ENCODE data around the gene THEM5.

Gene THEM5

DNA sequence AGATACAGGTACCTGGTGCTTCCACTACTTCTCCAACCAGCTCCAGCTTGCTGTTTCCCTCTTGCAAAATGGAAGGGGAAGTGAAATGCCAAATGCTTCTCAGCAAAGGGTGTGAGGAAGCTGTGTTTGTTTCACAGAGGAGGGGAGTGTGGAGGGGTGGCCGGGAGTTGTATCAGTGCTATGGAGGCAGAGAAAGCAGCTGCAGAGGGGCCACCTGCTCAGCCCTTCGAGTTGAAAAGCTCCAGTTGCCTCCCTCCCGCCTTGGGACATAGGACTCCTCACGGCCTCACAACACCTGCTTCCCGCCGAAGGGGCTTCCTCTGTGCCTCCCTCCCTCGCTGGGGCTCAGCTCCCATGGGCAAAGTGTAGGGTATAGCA is 36.2 kb downstream of the THEM5 start:
- no peak for DNase-seq

DNA sequence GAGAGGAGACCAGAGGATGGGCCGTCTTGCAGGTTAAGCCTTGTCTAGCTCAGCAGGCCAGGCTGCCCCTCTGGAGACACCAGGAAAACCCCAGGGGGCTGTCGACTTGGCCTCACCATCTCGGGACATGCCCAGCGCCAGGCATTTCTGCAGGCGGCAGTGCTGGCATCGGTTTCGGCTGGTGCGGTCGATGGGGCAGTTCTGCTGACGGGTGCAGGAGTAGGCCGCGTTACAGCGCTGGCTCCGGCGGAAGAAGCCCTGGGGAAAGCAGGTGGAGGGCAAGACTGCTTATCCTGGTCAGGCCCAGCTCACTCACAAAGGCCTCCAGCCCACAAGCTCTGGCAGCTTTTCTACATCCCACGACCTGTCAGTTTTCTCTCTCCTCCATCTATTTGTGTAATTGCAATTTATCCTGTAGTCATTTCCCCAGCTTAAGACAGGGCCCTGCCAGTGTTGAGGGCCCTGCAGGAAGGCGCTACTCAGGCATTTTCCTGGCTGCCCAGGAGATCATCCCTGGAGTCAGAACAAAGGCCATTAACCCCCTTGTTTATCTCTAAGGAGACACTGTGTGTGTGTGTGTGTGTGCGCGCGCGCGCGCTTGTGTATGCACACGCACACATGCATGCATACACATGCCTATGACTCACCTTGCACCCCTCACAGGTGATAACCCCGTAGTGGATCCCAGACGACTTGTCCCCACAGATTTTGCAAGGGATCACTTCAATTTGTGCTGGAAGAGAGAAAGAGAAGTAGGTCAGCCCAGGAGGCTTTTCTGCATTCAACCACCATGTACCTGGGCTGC is 36.8 kb downstream of the THEM5 start:
- no peak for DNase-seq

DNA sequence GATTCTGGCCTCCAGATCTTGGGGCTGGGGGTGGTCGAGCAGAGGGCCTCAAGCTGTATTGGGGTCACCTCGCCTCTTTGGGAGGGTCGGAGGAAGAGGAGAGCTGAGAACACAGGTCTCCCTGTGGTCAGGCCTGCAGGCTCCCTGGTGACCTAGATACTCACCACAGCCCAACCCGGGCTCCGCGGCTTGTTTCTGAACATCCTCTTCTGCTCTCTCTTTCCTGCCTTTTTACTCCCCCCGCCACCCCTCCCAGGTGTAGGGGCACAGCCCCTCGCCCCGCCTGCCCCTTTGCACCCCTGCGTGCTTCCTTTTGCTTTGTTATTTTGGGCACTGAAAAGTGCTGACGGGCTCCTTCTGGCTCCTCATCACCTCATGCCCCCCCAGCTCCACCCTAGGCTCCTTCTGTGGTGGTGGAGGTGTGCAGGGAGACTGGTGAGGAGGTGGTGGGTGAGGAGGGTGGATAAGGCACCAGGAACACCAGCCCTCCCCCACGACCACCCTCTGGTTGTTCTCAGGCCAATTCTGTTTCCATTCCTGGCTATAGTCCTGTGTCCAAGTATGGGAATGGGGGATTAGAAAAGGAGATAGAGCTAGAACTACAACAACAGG is 37.7 kb downstream of the THEM5 start:
- DNase-seq = no peak

DNA sequence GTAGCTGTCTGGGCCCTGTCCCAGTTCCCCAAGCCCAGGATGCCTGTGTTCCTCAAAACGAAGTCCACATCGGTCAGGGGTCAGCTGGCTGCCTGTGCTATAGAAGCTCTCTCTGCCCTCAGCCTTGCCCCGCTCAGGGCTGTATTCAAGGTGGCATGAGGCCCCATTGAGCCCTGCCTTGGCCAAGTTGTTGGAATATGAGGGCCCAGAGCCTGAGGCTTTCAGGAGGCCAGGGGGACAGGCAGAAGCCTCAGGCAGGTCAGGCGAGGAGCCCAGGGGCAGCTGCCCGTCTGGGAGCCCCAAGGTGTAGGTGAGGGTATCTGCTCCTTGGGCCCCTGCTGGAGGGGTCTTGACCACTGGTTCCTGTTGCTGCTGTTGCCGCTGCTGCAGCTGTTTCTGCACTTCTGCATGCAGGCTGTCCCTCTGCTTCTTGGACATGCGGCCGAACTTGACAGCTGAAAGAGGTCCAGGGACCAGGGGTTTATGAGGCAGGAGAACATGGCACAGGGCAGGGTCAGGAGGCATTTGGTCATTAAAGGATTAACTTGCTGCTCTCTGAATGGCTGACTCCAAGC is 38.5 kb downstream of the THEM5 start:
- no peak for DNase-seq

DNA sequence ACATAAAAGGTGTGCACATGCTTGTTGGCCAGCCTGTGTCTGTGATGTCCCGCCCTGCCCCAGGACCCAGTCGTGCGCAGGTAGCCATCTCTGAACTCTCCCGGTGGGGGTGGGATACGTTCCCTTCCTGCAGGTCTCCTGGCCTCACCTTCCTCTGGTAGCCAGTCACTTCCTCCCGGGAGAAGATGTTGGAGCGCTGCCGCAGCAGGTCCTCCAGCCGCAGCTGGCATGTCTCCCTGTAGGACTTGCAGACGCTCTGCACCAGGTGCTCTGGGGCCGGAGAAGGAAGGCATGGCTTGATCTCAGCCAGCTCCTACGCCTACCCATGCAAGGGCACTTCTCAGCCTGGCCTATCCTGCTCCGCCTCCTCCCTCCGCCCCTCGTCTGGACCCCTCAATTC is 39.1 kb downstream of the THEM5 start:
- DNase-seq = no peak

DNA sequence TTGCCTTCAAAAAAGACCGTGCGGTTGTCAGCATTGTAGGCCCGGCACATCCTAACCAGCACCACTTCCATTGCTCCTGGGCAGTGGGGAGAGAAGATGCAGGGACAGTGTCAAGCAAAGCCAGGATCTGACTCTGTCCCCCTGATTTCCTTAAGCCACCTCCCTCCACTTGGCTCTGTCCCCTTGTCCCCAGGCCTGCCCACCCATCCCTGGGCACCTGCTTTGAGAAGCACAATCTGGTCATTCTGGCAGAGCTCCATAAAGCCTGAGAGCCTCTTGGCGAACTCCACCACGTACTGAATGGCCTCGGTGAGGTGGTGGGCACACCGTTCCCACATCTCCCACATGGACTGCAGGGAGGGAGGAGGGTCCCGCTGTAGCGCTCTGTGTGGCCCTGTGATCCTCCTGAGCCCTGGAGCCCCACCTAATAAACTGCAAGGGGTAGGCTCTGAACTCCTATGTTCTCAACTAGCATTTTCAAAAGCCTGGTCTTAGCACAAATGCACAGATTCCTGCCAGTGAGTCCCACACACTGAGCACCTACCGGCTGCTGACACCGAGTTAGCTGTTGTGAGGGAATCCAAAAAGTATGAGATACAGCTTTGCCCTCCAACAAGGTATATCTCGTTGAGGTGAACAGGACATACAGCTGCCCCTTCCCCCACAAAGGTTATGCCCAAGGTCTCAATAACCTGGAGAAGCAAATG is 40.1 kb downstream of the THEM5 start:
- no peak for DNase-seq

DNA sequence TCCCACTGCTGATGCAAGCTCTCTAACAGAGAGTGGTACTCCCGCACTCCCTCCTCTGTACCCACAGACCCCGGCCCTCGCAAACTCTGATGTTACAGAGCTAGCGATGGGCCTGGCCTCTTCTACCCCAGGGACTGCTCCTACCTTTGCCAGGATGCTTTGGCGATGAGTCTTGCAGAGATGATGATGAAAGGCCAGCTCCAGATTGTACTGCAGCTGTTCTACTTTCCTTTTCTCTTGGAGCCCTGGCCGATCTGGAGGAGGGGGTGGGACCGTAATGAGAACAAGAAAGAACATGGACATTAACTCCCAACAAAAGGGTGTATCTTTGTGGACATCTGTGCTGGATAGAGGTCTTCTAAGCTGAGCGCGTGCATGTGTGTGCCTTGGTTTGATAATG is 42.3 kb downstream of the THEM5 start:
- DNase-seq = no peak

DNA sequence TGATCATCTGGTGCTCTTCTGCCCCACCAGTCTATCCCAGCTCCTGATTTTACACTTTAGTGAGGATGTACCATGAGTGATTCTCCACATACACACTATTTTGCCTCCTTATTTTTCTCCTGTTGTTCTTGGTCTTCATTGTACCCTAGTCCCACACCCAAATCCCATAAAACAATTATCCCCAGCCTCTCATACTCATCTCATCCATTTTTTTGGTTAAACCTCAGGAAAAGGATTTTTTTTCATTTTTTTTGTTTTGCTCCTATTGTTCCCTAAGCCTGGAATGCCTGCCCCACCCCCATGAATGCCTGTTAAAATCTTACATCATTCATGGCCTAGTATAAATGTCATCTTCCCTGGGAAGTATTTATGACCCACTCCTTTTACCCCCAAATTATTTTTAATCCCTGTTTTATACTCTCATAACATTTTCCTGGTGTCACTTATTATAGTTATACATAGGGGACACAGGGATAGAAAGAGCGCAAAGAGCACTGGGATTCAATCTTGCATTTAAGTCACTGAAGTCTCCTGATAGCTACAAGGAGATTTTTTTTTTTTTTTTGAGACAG is 43.4 kb downstream of the THEM5 start:
- DNase-seq = no peak

DNA sequence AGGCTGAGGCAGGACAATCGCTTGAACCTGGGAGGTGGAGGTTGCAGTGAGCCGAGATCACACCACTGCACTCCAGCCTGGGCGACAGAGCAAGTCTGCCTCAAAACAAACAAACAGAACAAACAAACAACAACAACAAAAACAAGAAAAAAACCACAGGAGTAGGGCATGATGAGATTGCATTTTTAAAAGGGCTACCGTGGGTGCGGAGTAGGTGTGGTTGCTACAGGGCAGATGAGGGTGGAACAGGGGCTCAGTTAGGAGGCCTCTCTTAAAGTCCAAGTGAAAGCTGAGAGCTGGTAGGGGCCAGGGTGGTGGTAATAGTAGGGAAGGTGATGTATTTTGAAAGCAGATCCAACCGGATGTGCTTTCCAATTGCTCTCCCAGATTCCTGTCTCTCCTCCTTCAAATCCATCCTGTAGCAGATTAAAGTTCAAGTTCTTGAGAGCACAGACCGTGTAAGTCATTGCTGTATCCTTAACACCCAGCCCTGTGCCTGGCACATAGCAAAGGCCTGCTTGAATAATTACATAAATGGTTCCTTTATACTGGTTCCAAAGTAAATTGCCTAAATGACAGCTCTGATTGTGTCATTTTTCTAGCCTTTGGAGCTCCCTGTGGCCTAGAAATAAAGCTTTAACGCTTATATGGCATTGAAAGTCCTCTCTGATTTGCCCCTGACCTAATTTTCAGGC is 44.1 kb downstream of the THEM5 start:
- no peak for DNase-seq

DNA sequence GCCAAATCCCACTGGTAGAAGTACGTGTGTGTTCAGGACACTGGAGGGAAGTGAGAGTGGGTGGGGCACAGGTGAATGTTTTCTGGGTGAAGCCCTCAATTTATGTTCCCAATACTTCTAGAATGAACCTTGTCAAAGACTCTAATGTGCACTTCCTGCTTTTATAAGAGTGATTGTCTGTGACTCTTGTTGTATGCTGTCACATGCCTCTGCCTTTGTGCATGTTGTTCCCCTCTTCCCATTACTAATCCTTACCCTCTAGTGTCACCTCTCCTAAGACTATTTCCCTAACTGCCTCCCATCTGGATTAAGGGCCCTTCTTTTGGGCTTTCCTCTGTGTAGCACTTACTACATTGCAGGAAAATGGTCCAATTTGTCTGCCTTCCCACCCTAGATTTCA is 45.7 kb downstream of the THEM5 start:
- no peak for DNase-seq

DNA sequence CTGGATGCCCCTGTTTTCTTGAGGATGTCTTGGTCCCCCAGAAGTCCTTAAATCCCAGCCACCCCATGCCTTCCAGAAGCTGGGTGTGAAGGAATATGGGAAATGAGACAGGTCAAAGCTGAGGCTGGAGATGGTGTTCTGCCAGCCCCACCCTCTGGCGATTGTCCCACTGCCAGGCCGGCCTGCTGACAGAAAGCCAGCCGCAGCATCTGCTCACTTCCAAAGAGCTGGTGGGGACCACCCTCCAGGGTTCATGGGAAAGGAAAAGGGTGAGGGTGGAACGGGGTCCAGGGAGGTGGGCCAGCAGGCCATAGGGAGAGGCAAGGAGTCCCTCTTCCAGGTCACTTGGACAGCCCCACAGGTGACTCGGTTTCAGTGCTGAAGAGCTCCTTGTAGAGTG is 46.4 kb downstream of the THEM5 start:
- no peak for DNase-seq

DNA sequence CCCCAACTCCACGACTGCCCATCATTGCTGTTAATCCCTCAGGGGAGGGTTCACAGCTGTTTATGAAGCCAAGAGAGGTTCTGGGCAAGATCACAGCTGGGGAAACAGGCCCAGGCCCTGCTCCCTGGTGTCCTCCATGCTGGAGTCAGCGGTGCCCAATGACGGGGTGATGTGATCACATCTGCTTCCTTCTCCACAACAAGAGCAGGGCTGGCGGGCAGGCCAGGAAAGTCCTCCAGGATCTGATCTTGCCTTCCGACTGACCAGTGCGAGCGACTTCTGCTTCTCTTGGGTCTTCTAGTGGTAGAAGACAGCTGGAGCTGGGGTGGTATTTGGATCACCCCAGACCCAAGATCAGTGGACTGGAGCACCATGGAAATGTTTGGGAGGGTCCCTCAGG is 47.3 kb downstream of the THEM5 start:
- no peak for DNase-seq

DNA sequence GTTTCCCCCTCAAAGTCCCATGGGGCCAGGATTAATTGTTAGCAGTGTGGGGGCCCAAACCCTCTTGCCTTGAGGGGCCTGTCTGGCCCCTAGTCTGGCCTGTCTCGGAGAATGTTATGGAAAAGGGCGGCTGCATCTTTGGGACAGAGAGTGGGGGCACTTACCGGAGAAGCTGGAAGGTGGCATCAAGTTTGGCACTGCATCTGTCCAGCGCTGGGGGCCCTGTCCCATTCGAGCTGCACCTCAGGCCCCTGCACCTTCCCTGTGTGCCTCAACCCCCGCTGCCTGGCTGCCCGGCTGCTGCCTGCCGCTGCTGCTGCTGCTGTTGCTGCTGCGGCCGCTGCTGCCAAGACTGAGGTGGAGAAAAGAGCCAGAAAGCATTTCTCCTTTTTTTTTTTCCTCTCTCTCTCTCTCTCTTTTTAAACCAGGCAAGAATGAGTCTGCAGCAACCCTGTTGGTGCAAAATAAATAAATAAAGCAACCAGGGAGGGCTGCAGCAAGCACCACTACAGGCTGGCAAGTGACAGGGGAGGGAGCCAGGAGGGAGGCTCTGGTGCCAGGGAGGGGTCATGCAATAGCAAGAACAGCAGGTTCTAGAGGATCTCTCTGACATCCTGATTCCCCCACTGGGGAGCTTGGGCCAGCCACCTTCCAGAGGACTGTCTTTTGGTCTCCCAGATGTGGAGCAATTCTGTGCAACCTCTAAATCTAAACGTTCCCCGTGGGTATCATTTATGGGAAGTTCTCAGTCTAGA is 48.3 kb downstream of the THEM5 start, which contains the start of gene LINGO4:
Gene LINGO4 (minus strand): TSS at position 354 of the 755 bp plus-strand sequence. CDS start 2,715 bp downstream, outside the sequence.
- DNase-seq = no peak

DNA sequence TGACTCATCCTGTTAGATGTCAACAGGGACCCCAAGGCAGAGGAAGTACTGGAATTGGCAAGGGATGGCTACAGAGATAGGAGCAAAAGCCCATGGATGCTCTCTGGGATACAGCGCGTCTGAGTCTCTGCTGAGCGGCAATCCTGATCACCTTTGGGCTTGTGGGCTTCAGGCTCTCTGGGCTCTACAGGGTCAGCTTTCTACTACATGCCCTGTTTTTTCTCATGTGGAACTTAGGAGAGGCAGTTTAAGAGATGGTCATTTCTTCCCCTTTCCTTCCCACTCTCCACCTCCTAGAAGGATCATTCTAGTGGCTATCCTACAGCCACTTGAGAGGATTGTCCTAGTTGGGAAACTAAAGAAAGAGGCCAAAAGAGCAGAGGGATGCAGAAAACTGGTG is 49.6 kb downstream of the THEM5 start:
- DNase-seq = no peak

DNA sequence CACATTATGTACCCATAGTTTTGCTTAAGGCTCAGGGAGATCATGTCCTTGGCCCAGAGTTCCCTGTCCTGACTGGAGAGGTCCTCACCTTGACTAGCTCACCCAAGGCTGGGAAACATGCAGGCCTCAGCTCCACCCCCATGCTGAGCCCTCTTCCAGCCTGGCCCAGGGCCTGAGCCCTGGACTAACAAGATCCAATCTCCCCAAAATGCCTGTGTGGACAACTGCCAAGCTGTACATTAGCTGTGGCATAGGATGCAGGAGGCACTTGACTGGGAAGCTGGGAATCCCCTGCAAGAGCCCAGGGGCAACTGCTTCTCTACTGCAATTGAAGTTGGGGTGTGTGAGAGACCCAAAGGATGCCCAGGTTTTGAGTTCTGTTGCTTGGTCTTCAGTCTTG is 50.3 kb downstream of the THEM5 start:
- DNase-seq = no peak

DNA sequence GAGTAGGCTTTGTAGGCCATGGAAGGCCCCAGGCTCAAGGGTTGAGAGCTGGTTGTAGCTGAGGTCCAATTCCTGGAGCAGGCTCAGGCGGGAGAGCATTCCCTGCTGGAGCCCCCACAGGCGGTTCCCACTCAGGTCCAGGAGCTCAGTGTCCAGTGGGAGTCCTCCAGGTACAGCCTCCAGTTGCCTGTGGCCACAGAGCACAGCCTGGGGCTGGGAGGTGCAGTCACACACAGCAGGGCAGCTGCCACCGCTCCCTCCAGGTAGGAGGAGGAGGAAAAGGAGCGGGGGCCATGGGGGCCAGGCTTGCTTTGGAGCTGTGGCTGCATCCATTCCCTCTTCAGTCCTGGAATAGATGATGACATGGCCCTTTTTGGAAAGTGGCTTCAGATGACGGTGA is 51.1 kb downstream of the THEM5 start:
- DNase-seq = no peak

DNA sequence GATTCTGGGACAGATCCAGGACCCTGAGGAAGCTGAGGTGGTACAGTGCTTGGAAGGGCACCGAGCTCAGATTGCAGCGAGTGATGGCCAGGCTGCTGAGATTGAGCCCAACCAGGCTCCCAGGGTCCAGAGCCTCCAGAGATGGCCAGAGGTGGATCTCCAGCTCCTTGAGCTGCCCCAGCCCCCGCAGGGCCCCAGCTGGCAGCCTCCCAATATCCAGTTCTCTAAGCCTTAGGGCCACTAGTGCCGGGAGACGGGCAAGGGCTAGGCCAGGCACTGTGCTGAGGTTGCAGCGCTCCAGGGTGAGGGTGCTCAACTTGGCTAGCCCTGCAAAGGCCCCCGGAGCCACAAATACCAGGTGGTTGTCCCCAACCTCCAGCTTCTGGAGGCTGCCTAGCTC is 51.7 kb downstream of the THEM5 start:
- no peak for DNase-seq

DNA sequence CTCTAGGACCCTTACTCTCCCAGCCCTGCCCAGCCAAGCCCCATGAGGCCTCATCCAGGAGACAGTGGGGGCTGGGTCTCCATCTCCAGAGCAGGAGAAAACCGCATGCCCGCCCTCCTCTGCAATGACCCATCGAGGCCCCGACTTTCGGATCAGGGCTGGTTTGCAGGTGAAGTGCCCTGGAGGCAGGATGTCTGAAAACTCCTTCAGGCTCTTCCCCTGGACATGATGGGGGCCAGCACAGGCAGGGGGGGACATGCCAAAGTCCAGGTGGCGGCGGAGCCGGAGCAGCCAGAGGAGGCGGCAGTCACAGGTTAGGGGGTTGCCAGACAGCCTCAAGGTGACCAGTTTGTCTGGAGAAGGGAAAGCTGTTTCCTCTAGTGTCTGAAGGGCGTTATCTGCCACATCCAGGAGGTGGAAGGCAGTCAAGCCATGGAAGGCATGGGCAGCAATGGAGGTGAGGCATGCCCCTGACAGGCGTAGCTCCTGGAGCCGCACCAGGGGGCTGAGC is 52.1 kb downstream of the THEM5 start:
- DNase-seq = no peak

DNA sequence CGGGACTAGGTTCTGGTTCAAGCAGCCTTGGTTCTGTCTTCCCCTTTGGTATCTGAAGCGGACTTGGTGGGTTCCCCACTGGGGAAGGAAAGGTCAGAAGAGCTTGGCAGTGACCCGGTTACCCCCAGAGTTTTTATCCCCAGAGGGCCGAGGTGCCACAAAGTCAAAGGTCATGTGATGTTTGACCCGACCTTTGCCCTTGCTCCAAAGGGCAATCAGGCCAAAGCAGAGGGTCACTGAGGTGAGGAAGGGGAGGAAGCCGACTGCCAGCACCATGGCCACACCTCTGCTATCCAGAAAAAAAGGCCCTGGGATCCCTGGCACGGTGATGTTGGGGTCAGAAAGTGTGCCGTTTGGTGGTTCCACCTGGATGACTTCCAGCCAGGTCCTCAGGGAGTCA is 52.7 kb downstream of the THEM5 start:
- no peak for DNase-seq

DNA sequence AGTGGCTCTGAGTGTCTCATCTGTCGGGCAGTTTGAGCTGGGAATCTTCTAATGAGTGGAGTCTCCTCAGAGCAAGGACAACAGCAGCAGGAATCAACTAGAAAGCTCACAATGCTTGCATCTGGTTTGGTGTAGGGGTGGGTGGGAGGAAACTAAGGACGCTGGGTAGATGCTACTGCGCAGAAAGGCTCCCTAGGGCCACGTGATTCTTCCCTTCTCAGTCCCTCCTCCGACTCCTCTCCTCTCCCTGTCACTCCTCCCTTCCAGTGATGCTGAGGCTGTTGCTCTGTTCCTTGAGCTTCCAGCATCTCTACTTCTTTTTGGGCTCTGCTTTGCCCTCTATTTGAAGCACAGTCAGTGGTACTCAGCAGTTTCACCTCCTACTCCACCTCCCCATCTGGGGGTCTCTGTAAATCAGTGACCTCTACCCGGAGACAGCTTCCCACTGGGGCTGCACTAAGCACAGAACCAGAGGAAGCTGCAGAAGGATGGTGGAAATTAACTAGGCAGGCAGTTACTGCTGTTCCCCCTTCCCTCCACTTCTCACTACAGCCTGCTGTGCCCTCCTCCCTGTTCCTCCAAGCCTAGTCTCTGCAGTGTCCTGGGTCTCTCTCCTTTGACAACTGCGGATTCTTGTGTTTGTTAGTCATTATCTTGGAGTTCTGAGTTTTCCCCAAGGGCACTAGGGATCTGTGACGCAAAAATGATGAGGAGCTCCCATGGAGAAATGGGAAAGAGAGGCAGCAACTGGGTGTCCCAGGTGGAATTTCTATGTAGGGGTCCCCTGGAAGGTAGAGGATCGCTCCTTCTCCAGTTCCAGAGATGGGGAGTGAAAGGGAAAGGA is 54.1 kb downstream of the THEM5 start:
- DNase-seq = no peak

DNA sequence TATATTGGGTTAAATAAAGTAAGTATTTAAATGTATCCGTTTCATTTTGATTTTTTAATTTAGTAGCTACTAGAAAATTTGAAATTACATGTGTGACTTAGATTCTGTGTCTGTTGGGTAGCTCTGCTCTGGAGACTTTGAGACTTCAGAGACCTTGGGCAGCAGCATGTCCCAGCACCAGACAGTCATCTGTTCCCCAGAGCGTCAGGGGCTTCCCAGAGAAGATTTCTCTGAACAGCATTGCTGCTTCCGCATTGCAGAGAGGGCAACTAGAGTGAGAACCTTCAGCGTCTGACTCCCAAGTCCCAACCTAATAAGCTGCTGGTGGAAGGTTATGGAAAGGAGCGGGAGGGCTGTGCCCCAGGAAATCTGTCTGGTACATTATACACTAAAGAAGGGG is 54.9 kb downstream of the THEM5 start:
- DNase-seq = no peak

All from activated CD4-positive, alpha-beta T cell treated with anti-CD3 and anti-CD28 coated beads, Interleukin-10, Interleukin-2, amounts not matched to agents 100 ng/mL and 50 ng/mL, durations not matched to agents 16 hours and 8 hours (primary cell).